BLaER1 (cell line): Measurements from ENCODE around the gene FTCD.

Experiments
- H3K27ac ChIP-seq: shearing (Covaris generic); formaldehyde crosslinking; 2 replicates; pipeline ENCODE4 v1.8.1; 2022
- H3K27me3 ChIP-seq: shearing (Covaris generic); formaldehyde crosslinking; 2 replicates; pipeline ENCODE4 v1.8.1; 2022
- H3K36me3 ChIP-seq: shearing (Covaris generic); formaldehyde crosslinking; 2 replicates; pipeline ENCODE4 v1.8.1; 2022
- H3K4me1 ChIP-seq: shearing (Covaris generic); formaldehyde crosslinking; 2 replicates; pipeline ENCODE4 v1.8.1; 2022
- H3K4me2 ChIP-seq: shearing (Covaris generic); formaldehyde crosslinking; 2 replicates; pipeline ENCODE4 v1.8.1; 2022
- H3K4me3 ChIP-seq: shearing (Covaris generic); formaldehyde crosslinking; 2 replicates; pipeline ENCODE4 v1.8.1; 2022
- H3K9ac ChIP-seq: shearing (Covaris generic); formaldehyde crosslinking; 2 replicates; pipeline ENCODE4 v1.8.1; 2022
- H3K9me3 ChIP-seq: shearing (Covaris generic); formaldehyde crosslinking; 2 replicates; pipeline ENCODE4 v1.8.1; 2022
- H4K20me1 ChIP-seq: shearing (Covaris generic); formaldehyde crosslinking; 2 replicates; pipeline ENCODE4 v1.8.1; 2022
- Cebpa-rat ChIP-seq: shearing (Covaris generic); IDR thresholded peaks from 2 replicates; pipeline ENCODE4 v1.8.1; 2022

The FTCD gene

DNA sequence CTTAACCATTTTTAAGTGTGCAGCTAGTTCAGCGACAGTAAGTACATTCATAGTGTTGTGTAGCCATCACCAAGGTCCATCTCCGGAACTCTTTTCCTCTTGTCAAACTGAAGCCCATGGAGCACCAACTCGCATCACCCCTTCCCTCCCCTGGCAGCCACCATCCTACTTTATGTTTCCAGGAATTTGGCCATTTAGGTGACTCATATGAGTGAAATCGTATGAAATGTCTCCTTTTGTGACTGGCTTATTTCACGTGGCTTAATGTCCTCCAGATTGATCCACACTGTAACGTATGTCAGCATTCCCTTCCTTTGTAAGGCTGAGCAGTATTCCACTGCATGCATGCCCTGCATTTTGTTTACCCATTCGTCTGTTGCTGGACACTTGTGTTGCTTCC, 55.0 kb downstream of the FTCD start:
- Histone ChIP-seq H4K20me1 (peaks cover 5% of the 10 kb centered on the region; the same call in 1 of the 2 replicates), H3K36me3 (no peaks in the 10 kb centered on the region), H3K9me3 (peaks cover 39% of the 10 kb centered on the region), H3K4me3 (no peak overlapping the region), H3K9ac (no peak overlapping the region), H3K27ac (no peak overlapping the region), H3K27me3 (peaks cover 15% of the 10 kb centered on the region), H3K4me2 (no peak overlapping the region), H3K4me1 (peaks cover 15% of the 10 kb centered on the region; the same call in 1 of the 2 replicates)
- no peak for TF ChIP-seq Cebpa-rat

DNA sequence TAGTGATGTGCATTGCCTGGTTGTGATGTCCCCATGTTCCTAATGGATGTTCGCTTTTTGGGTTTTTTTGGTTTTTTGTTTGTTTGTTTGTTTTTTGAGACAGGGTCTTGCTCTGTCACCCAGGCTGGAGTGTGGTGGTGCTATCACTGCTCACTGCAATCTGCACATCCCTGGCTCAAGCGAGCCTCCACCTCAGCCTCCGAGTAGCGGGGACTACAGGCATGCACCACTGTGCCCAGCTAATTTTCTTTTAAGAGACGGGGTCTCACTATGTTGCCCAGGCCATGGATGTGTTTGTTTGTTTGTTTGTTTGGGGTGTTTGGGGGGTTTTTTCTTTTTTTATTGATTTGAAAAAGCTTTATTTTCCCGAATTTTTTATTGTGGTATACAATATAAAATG, 55.4 kb downstream of the FTCD start:
- Histone ChIP-seq H3K9ac (no peak overlapping the region), H3K9me3 (peaks cover 34% of the 10 kb centered on the region), H3K36me3 (no peaks in the 10 kb centered on the region), H3K27me3 (peaks cover 15% of the 10 kb centered on the region), H4K20me1 (peaks cover 5% of the 10 kb centered on the region; the same call in 1 of the 2 replicates), H3K4me2 (no peak overlapping the region), H3K4me3 (no peak overlapping the region), H3K4me1 (peaks cover 15% of the 10 kb centered on the region; the same call in 1 of the 2 replicates), H3K27ac (no peak overlapping the region)
- no peak for TF ChIP-seq Cebpa-rat

DNA sequence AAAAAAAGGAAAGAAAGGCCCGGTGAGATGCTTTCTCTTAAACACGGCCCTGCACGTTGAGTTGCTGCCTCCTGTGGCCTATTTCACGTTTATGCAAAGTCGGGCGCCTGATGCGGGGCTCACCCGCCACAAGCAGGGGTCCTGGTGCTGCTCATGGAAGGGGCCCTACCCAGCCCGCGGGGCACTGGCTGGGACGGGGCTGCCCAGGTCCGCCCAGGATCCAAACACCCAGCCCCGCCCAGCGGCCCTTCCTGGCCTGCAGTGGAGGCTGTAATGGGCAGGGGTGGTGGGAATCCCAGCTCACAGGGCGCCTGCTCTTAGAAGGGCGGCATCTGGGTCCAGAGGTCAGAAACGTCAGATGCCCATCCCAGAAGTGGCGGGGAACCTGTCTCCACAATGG, 55.9 kb downstream of the FTCD start:
- H3K27ac ChIP-seq: no peak overlapping the region
- no peak overlapping the region for H3K9ac ChIP-seq
- H3K4me2 ChIP-seq: no peak overlapping the region

DNA sequence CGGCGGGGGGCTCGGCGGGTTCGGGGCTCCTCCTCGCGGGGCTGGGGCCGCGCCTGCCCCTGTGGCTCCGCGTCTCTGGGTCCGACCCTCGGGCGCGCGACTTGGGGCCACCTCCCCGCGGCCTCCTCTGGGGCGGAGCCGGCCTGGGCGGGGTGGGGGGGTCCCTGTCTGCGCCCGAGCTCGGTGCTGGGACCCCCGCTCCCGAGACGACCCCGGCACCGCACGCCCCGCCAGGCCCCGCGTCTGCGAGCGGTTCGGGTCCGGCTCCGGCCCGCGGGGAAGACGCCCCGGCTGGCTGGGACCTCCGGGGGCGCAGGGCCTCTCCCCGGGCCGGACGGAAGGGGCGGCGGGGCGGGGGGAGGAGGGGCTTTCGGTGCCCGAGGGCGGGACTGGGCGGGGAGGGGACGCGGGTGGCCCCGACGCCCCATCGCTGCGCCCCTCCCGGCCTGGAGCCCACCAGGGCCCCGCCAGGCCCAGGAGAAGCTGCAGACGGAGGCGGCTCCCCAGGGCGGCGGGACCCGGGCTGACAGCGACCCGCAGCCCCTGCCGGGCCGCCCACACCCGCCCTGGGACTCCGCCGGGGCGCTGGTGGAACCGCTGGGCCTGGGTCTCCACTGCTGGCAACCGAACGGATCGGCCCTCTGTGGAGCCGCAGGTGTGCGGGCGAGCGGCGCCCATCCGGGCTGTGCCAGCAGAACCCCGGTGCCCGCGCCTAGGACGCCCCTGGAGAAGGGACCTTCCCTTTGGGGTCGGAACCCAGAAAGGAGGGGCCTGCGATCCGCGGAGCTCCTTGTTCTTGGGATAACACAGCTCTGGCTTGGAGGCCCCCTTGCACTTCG, 56.9 kb downstream of the FTCD start:
- H3K9ac ChIP-seq: peak overlapping the region; percentile 71; the same call in 1 of the 2 replicates

More for the DNA sequence above, 55.9 kb downstream of the FTCD start:
- Histone ChIP-seq H3K27me3 (peaks cover 15% of the 10 kb centered on the region), H3K4me3 (no peak overlapping the region), H3K4me1 (peaks cover 15% of the 10 kb centered on the region; the same call in 1 of the 2 replicates), H4K20me1 (peaks cover 5% of the 10 kb centered on the region; the same call in 1 of the 2 replicates), H3K36me3 (no peaks in the 10 kb centered on the region), H3K9me3 (peaks cover 29% of the 10 kb centered on the region)
- no peak for TF ChIP-seq Cebpa-rat

DNA sequence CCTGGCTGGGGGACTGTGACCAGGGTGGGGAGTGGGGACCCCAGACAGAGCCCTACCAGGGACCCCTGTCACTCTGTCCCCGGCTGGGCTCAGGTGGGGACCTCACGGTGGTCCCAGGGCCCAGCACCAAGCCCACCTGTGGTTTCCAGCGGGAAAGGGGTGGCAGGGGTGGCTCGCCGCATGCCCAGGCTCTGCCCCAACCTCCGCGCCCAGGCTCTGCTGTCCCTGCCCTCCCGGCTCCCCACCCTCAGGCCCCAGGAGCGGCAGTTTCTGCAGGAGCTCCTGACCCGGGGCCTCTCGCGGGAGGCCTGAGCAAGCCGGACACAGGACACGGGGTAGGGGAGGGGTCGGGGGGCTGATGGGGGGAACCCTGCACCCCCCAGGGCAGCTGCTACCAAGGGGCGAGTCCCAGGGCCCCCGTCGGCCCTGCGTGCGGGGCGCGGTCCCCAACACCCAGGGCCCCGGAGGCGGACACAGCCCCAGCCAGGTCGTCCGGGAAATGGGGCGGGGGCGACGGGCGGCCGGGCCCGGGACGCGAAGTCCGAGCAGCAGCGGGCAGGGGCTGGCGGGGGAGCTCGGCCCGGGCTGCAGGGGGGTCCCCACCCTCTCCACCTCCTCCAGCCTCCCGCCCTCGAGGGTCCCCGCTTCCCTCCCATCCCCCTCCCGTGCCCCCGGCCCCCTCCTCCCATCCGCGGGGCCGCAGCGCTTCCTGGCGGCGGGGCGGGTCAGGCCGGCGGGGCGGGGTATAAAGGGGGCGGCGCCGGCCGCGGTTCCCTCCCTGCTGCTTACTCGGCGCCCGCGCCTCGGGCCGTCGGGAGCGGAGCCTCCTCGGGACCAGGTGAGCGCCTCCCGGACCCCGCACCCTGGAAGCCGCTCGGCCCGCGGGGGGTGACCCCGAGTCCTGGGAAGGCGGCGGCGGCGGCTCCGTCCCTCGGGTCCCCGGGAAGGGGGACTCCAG, 57.8 kb downstream of the FTCD start, which contains the start of gene COL6A2:
Gene COL6A2 (plus strand): TSS at position 777 of the 958 bp plus-strand sequence.
- Histone ChIP-seq H3K4me3 (peak within 1 kb of the TSS; percentile 73), H3K9me3 (peaks cover 11% of the 10 kb centered on the region), H3K27me3 (peaks cover 15% of the 10 kb centered on the region), H3K4me2 (peak within 1 kb of the TSS; percentile 80), H3K27ac (peak within 1 kb of the TSS; percentile 41), H3K9ac (peak within 1 kb of the TSS; percentile 71), H3K4me1 (peaks cover 26% of the 10 kb centered on the region), H3K36me3 (no peaks in the 10 kb centered on the region), H4K20me1 (peaks cover 5% of the 10 kb centered on the region; the same call in 1 of the 2 replicates)
- no peak for TF ChIP-seq Cebpa-rat

More for the DNA sequence above, 56.9 kb downstream of the FTCD start:
- Histone ChIP-seq H3K4me1 (peaks cover 17% of the 10 kb centered on the region; the same call in 1 of the 2 replicates), H3K27ac (peak overlapping the region; percentile 41; the same call in 1 of the 2 replicates), H3K4me3 (peak overlapping the region; percentile 73), H3K36me3 (no peaks in the 10 kb centered on the region), H3K27me3 (peaks cover 15% of the 10 kb centered on the region), H3K4me2 (peak overlapping the region; percentile 80), H3K9me3 (peaks cover 19% of the 10 kb centered on the region), H4K20me1 (peaks cover 5% of the 10 kb centered on the region; the same call in 1 of the 2 replicates)
- TF ChIP-seq Cebpa-rat: no peak

DNA sequence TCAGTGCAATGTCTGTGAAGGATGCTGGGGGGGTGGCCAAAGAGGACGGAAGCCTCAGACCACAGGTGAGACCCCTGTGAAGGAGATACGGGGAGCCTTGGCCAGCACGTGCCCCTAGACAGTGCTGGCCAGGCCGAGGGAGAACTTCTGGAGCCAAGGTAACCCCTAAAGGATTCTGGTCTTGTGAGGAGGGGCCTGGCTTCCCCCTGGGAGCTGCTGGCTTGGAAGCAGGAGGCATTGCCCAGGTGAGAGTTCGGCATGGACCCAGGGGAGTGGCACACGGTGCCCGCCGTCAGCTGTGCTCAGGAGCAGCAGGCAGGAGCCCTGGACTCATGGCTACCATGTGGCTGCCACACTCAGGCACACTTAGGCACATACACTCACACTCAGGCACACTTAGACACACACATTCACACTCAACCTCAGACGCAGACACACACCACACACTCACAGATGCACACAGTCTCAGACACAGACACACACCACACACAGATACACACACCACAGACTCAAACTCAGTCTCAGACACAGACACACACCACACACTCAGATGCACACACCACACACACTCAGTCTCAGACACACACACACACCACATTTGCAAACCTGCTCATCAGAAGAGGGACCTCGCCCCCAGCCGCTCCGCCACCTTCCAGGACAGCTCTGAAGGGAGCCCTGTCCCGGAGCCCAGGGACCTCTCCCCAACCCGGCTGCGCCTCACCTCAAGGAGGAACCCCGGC, 58.6 kb downstream of the FTCD start:
- peak overlapping the region; percentile 64 for H3K9ac ChIP-seq
- H3K27me3 ChIP-seq: peaks cover 15% of the 10 kb centered on the region
- H3K4me1 ChIP-seq: peaks cover 35% of the 10 kb centered on the region
- H3K36me3 ChIP-seq: no peaks in the 10 kb centered on the region
- H3K4me2 ChIP-seq: peak overlapping the region; percentile 80
- H3K4me3 ChIP-seq: peak overlapping the region; percentile 73
- H3K27ac ChIP-seq: no peak overlapping the region
- TF ChIP-seq Cebpa-rat: no peak
- peaks cover 4% of the 10 kb centered on the region; the same call in 1 of the 2 replicates for H3K9me3 ChIP-seq
- peaks cover 5% of the 10 kb centered on the region; the same call in 1 of the 2 replicates for H4K20me1 ChIP-seq

DNA sequence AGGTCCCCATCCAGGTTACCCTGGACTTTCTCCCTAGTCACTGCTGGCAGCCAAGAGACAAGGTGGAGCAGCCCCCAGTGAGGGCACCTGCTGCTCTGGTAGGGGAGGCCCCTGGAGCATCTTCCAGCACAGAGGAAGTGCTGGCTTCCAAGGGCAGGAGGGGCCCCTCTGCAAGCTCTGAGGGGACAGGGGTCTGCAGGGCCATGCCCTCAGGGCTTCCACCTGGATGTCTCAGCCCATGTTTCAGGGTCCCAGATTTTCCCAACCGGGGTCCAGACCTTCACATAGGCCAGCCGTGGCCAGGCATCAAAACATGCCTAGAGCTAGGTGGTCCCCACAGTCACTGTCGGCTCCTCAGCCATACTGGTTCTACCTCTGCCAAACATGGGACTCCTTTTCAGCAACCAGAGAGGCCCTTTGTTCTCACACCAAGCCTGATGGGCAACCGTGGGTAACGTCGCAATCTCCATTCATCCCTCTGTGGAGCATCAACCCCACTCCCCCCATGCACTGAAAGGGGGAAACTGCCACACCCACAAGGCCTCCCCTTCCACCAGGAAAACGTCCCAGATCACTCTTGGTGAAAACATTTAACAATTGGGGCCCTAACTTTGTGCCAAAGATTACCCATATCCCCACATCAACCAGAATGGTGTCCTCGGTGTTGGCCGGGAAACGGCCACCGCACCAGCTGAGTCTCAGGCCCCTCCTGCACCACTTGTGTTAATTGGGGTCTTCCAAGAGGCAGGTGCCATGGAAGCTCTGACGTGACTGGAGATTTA, 59.4 kb downstream of the FTCD start:
- Histone ChIP-seq H3K4me3 (no peak overlapping the region), H3K4me2 (no peak overlapping the region), H3K27me3 (peaks cover 15% of the 10 kb centered on the region), H3K9ac (no peak overlapping the region), H3K36me3 (no peaks in the 10 kb centered on the region), H3K27ac (no peak overlapping the region), H3K9me3 (no peaks in the 10 kb centered on the region), H3K4me1 (peaks cover 42% of the 10 kb centered on the region), H4K20me1 (peaks cover 5% of the 10 kb centered on the region; the same call in 1 of the 2 replicates)
- TF ChIP-seq Cebpa-rat: no peak

DNA sequence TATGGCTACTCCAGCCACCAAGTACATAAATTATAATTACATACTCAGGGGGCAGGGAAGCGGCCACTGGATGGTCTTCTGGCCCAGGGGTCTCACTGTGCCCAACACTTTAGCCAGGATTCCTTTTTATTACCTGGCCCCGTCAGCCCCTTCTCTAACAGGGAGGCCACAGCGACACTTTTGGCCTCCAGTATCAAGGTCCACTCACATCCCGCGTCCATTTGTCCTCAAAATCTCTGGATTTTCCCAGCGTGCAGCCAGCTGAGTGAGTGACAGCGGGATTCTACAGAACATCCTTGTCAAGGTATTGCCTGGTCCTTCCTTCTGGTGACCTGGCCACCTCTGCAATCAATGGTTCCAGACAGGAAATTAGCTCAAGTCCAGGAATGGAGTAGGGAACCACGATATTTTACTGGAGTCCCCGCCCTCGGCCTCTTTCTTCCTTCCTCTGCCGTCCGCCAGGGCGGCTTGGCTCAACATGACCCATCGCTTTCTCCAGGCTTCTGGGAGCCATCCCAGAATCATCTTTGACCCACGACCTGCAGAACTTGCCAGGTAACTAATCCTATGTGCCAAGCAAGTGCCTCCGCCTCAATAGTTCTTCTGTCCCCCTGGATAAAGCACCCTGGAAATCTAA, 60.2 kb downstream of the FTCD start:
- H3K4me1 ChIP-seq: peaks cover 42% of the 10 kb centered on the region
- no peak overlapping the region for H3K4me2 ChIP-seq
- no peak for TF ChIP-seq Cebpa-rat
- H4K20me1 ChIP-seq: peaks cover 5% of the 10 kb centered on the region; the same call in 1 of the 2 replicates
- peaks cover 2% of the 10 kb centered on the region; the same call in 1 of the 2 replicates for H3K9me3 ChIP-seq
- H3K4me3 ChIP-seq: no peak overlapping the region
- H3K27me3 ChIP-seq: peaks cover 15% of the 10 kb centered on the region
- no peaks in the 10 kb centered on the region for H3K36me3 ChIP-seq
- H3K27ac ChIP-seq: no peak overlapping the region
- no peak overlapping the region for H3K9ac ChIP-seq
